ENCODE data around the gene IQGAP1. TPM values are rescaled to one million over a fixed set of nuclear protein-coding genes. Genes with fewer than 3 reads are reported as not detected.

Gene IQGAP1
- total and polyA plus RNA-seq, 4 donors = 9.2 to 50.1 (median 24.5) TPM

- H3K27ac ChIP-seq (ENCODE audit: low read depth in 1 of 2, low read length in 2 of 2) = no peak overlapping the region
- DNase-seq (ENCODE audit: low spot score) = no peak
- peaks cover 0 to 9% (median under 1%) of the 10 kb centered on the region in 4 donors for H3K4me1 ChIP-seq (ENCODE audit: control insufficient read depth in 4 of 4, insufficient read depth in 4 of 4, low read length in 3 of 4)
Observed at GRCh38 chr15:90479656-90480055, 91.6 kb downstream of the IQGAP1 start.

DNA sequence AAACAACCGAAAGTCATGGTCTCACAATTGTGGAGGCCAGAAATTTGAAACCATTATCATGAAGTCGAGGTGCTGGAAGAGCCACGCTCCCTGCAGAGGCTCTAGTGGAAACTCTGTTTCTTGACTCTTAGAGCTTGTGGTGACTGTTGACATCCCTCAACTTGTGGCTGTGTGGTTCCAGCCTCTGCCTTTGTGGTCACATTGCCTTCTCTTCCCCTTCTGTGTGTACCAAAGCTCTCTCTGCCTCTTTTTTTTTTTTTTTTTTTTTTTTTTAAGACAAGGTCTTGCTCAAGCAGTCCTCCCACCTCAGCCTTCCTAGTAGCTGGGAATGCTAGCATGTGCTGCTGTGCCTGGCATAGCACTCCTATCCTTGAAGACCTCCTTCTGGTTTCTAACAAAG, 93.0 kb downstream of the IQGAP1 start:
- Histone ChIP-seq H3K9me3 (ENCODE audit: control insufficient read depth in 4 of 4, low read length in 3 of 4) (no peaks in the 10 kb centered on the region), H3K36me3 (ENCODE audit: control insufficient read depth in 4 of 4, insufficient read depth in 3 of 4, low read depth in 1 of 4, low read length in 3 of 4) (peaks cover 3 to 16% (median 9%) of the 10 kb centered on the region in 4 donors), H3K4me3 (ENCODE audit: low read depth in 1 of 3, low read length in 3 of 3) (no peak overlapping the region), H3K4me1 (ENCODE audit: control insufficient read depth in 4 of 4, insufficient read depth in 4 of 4, low read length in 3 of 4) (peaks cover 0 to 9% (median under 1%) of the 10 kb centered on the region in 4 donors), H3K27me3 (ENCODE audit: control insufficient read depth in 4 of 4, insufficient read depth in 4 of 4, low read length in 3 of 4) (no peaks in the 10 kb centered on the region), H3K9ac (ENCODE audit: low read depth in 1 of 2, low read length in 2 of 2) (no peak overlapping the region), H3K27ac (ENCODE audit: low read depth in 1 of 2, low read length in 2 of 2) (no peak overlapping the region)
- TF ChIP-seq HNF4G (IDR thresholded peaks at IDR 0.05) = no peak
- no peak for TF ChIP-seq TAF1 (conservative IDR thresholded peaks at IDR 0.05)
- DNase-seq (ENCODE audit: low spot score) = no peak
- WGBS = 80% methylated on average over 3 of the region's 3 CpGs

More at GRCh38 chr15:90479656-90480055, 91.6 kb downstream of the IQGAP1 start:
- H3K9ac ChIP-seq (ENCODE audit: low read depth in 1 of 2, low read length in 2 of 2) = no peak overlapping the region
- H3K4me3 ChIP-seq (ENCODE audit: low read depth in 1 of 3, low read length in 3 of 3) = no peak overlapping the region
- 96% methylated on average over 5 of the region's 5 CpGs for WGBS
- TF ChIP-seq, protein P1, sequence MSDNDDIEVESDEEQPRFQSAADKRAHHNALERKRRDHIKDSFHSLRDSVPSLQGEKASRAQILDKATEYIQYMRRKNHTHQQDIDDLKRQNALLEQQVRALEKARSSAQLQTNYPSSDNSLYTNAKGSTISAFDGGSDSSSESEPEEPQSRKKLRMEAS (IDR thresholded peaks at IDR 0.05) = no peak
- TF ChIP-seq SP1 (IDR thresholded peaks at IDR 0.05) (no peak), RXRA (IDR thresholded peaks at IDR 0.05) (no peak)
- H3K36me3 ChIP-seq (ENCODE audit: control insufficient read depth in 4 of 4, insufficient read depth in 3 of 4, low read depth in 1 of 4, low read length in 3 of 4) = peaks cover 1 to 16% (median 9%) of the 10 kb centered on the region in 4 donors
- no peaks in the 10 kb centered on the region for H3K9me3 ChIP-seq (ENCODE audit: control insufficient read depth in 4 of 4, low read length in 3 of 4)
- no peaks in the 10 kb centered on the region for H3K27me3 ChIP-seq (ENCODE audit: control insufficient read depth in 4 of 4, insufficient read depth in 4 of 4, low read length in 3 of 4)

DNA sequence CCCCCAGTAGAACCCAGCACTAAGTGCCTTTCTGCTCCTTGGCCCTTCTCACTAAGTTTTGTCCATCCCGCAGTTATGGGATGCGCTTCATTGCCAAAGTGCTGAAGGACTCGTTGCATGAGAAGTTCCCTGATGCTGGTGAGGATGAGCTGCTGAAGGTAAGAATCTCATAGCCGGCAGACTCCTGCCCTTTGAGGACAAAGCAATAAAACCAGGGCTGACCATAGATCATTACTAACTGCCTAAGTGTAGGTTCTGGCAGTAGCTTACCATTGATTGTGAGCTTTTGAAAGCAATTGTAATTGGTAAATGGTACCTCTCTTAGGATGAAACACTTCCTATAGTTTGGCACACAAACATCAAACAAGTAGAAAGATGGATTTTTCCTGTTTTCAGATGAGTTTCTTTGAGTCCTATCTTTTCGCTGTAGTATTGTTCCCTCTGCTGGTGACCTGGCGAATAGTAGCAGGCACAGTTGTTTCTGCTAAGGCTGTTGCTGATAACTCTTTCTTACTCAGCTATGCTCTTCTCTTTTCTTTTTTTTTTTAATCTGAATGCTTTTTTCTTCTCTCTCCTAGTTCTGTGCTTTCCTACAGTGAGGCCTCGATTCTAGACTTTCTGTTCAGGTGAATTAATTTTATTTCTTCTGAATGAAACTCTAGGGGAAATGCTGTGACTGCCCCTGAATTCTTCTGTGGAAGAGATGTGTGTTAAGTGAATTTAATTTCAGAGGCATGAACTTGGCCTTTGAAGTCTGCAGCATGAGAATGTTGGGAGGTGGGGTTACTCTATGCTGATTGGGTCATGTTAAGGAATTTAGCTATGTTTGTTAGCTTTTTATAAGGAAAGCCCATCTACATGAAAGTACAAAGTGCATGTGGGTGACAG, 94.3 kb downstream of the IQGAP1 start:
- H3K27ac ChIP-seq (ENCODE audit: low read depth in 1 of 2, low read length in 2 of 2) = no peak overlapping the region
- peaks cover 0 to 9% (median under 1%) of the 10 kb centered on the region in 4 donors for H3K4me1 ChIP-seq (ENCODE audit: control insufficient read depth in 4 of 4, insufficient read depth in 4 of 4, low read length in 3 of 4)
- H3K9me3 ChIP-seq (ENCODE audit: control insufficient read depth in 4 of 4, low read length in 3 of 4) = no peaks in the 10 kb centered on the region
- peaks cover 3 to 16% (median 10%) of the 10 kb centered on the region in 4 donors for H3K36me3 ChIP-seq (ENCODE audit: control insufficient read depth in 4 of 4, insufficient read depth in 3 of 4, low read depth in 1 of 4, low read length in 3 of 4)
- H3K4me3 ChIP-seq (ENCODE audit: low read depth in 1 of 3, low read length in 3 of 3) = no peak overlapping the region
- WGBS = 54% methylated on average over 7 of the region's 7 CpGs
- H3K27me3 ChIP-seq (ENCODE audit: control insufficient read depth in 4 of 4, insufficient read depth in 4 of 4, low read length in 3 of 4) = no peaks in the 10 kb centered on the region
- DNase-seq (ENCODE audit: low spot score) = peak; percentile 43
- no peak overlapping the region for H3K9ac ChIP-seq (ENCODE audit: low read depth in 1 of 2, low read length in 2 of 2)
- TF ChIP-seq, protein P1 (IDR thresholded peaks at IDR 0.05) = no peak
- no peak for TF ChIP-seq SP1 (IDR thresholded peaks at IDR 0.05)
- no peak for TF ChIP-seq ZBTB33 (IDR thresholded peaks at IDR 0.05)
- peak; percentile 94 to 95 for TF ChIP-seq RAD21 (IDR thresholded peaks at IDR 0.05)
- TF ChIP-seq CTCF (IDR thresholded peaks at IDR 0.05; ENCODE audit: low read depth, low read length, missing input control) = peak; percentile 81

Data from liver (tissue), 9 donors.